ENCODE data around the gene CABCOCO1. TPM values are rescaled to one million over a fixed set of nuclear protein-coding genes. Genes with fewer than 3 reads are reported as not detected.

Gene CABCOCO1
- total and polyA plus RNA-seq, 9 of the 15 experiments (the other 6 are each of a cell fraction or from before 2014, with no cell fraction given), result 0.04 TPM; not detected in 8

- TF ChIP-seq NKRF (IDR thresholded peaks at IDR 0.05; ENCODE audit: borderline replicate concordance) (no peak), EWSR1 (IDR thresholded peaks at IDR 0.05; ENCODE audit: borderline replicate concordance, low read depth, partially characterized antibody) (no peak), ZKSCAN1 (IDR thresholded peaks at IDR 0.05; ENCODE audit: low read depth, low read length) (no peak), ZBTB26 (CRISPR knock-in tag; IDR thresholded peaks at IDR 0.05) (no peak)
Observed at GRCh38 chr10:61750943-61751471, 88.3 kb downstream of the CABCOCO1 start (continued).

- in situ Hi-C loops (cut with MboI), result loop anchor here (5.0 to 25.0 kb wide), 2 partner anchors 81 to 1361 kb away; no protein-coding TSS in a partner anchor
- POLR2A ChIA-PET, result interaction anchor here (0.6 to 5.8 kb wide), 8 partner anchors 10 to 706 kb away, joined by 3 to 43 read pairs (median 6); no protein-coding TSS in a partner anchor
- H2AFZ ChIP-seq (ENCODE audit: low read depth, low read length), result peak overlapping the region; percentile 69
Observed at GRCh38 chr10:61751599-61751998, 88.9 kb downstream of the CABCOCO1 start.

More at GRCh38 chr10:61751599-61751998, 88.9 kb downstream of the CABCOCO1 start:
- ATAC-seq (peak; percentile 57), FAIRE-seq (peak; percentile 54), DNase-seq (ENCODE audit: extremely low read depth in 1 of 4, low spot score in 3 of 4) (no peak)
- H3K4me3 ChIP-seq, result no peak overlapping the region
- intact Hi-C loops (cut with micrococcal nuclease), result loop anchor here (1.0 to 5.0 kb wide), 4 partner anchors 14 to 146 kb away; no protein-coding TSS in a partner anchor
- no TSS peak for BruUV-seq (replicated peaks)
- H3K9me3 ChIP-seq (replicated peaks; ENCODE audit: control insufficient read depth, insufficient read depth, low read depth, low read length), result no peaks in the 10 kb centered on the region
- no peaks in the 10 kb centered on the region for H3K79me2 ChIP-seq (ENCODE audit: control insufficient read depth, insufficient read depth, low read length)
- H3K4me2 ChIP-seq (ENCODE audit: insufficient read depth, low read length), result peak overlapping the region; percentile 34
- peak overlapping the region; percentile 66 for H3K27ac ChIP-seq (ENCODE audit: extremely low read depth, low read depth, low read length)
- CTCF ChIA-PET (ENCODE audit: low intra/inter-chr PET ratio), result interaction anchor here (0.7 to 2.2 kb wide), 5 partner anchors 44 to 492 kb away, joined by 3 to 23 read pairs (median 4); no protein-coding TSS in a partner anchor
- 7% methylated on average over 3 of the region's 3 CpGs for WGBS (ENCODE audit: insufficient coverage, low coverage, missing lambda C conversion rate)
- H3K4me1 ChIP-seq (replicated peaks in 1 of 2; ENCODE audit: control insufficient read depth in 2 of 2, insufficient read depth in 2 of 2, low read length in 2 of 2), result peaks cover 4 to 36% of the 10 kb centered on the region in 2 experiments; a peak in 3 of 5 replicates
- TF ChIP-seq ZNF644 (tag; IDR thresholded peaks at IDR 0.05; ENCODE audit: low read depth) (0 out of 2 replicates have a peak, but pooled peaks have one; percentile 54), HDAC3 (IDR thresholded peaks at IDR 0.05; ENCODE audit: borderline replicate concordance, partially characterized antibody) (no peak)
- no peaks in the 10 kb centered on the region for H3K9me1 ChIP-seq (ENCODE audit: control insufficient read depth, insufficient read depth, low read length)
- H3K9ac ChIP-seq (ENCODE audit: insufficient read depth in 1 of 2, low read depth in 2 of 2, low read length in 2 of 2), result peak overlapping the region in 1 of 2 experiments; percentile 30; a peak in 2 of 4 replicates
- H4K20me1 ChIP-seq (replicated peaks; ENCODE audit: control insufficient read depth, insufficient read depth, low read length), result no peaks in the 10 kb centered on the region
- no peaks in the 10 kb centered on the region for H3K27me3 ChIP-seq (ENCODE audit: control insufficient read depth in 2 of 2, insufficient read depth in 2 of 2, low read length in 2 of 2)
- no peaks in the 10 kb centered on the region; the same call in 2 of the 3 replicates for H3K36me3 ChIP-seq (ENCODE audit: control insufficient read depth, insufficient read depth, low read length)

Measured in K562 (cell line).